8988T (cell line): Measurements from ENCODE around the gene CCDC85A.

Source experiments
- DNase-seq: peaks from one replicate; pipeline ENCODE4 v3.0.0; 2011

The CCDC85A gene

GRCh38 chr2:56244911-56245530 is 61.2 kb downstream of the CCDC85A start:
- no peak for DNase-seq

- no peak for DNase-seq
Observed at GRCh38 chr2:56248965-56249742, 65.4 kb downstream of the CCDC85A start.

GRCh38 chr2:56250153-56250729 is 66.5 kb downstream of the CCDC85A start:
- no peak for DNase-seq

GRCh38 chr2:56260415-56260814 is 76.6 kb downstream of the CCDC85A start:
- no peak for DNase-seq

- no peak for DNase-seq
Observed at GRCh38 chr2:56262241-56262640, 78.5 kb downstream of the CCDC85A start.

- no peak for DNase-seq
Observed at GRCh38 chr2:56263876-56264275, 80.1 kb downstream of the CCDC85A start.

GRCh38 chr2:56266761-56267414 is 83.1 kb downstream of the CCDC85A start:
- no peak for DNase-seq

GRCh38 chr2:56267415-56267788 is 83.6 kb downstream of the CCDC85A start:
- DNase-seq: no peak

GRCh38 chr2:56268856-56269255 is 85.1 kb downstream of the CCDC85A start:
- no peak for DNase-seq

GRCh38 chr2:56271275-56271674 is 87.5 kb downstream of the CCDC85A start:
- no peak for DNase-seq

GRCh38 chr2:56285224-56285623 is 101.4 kb downstream of the CCDC85A start:
- DNase-seq: no peak

GRCh38 chr2:56286936-56287335 is 103.1 kb downstream of the CCDC85A start:
- no peak for DNase-seq

GRCh38 chr2:56287508-56287907 is 103.7 kb downstream of the CCDC85A start:
- no peak for DNase-seq

GRCh38 chr2:56287974-56288373 is 104.2 kb downstream of the CCDC85A start:
- no peak for DNase-seq

GRCh38 chr2:56288838-56289580 is 105.2 kb downstream of the CCDC85A start:
- DNase-seq: no peak

GRCh38 chr2:56291711-56292110 is 107.9 kb downstream of the CCDC85A start:
- no peak for DNase-seq

- no peak for DNase-seq
Observed at GRCh38 chr2:56292951-56293350, 109.2 kb downstream of the CCDC85A start.

GRCh38 chr2:56295666-56296065 is 111.9 kb downstream of the CCDC85A start:
- no peak for DNase-seq

GRCh38 chr2:56297671-56298070 is 113.9 kb downstream of the CCDC85A start:
- no peak for DNase-seq

- no peak for DNase-seq
Observed at GRCh38 chr2:56299171-56299691, 115.4 kb downstream of the CCDC85A start.

GRCh38 chr2:56309626-56310170 is 125.9 kb downstream of the CCDC85A start:
- DNase-seq: no peak

GRCh38 chr2:56313500-56313921 is 129.7 kb downstream of the CCDC85A start:
- DNase-seq: no peak
